Urinary bladder (tissue), 4 donors: ENCODE data around the gene PEPD. TPM values are rescaled to one million over a fixed set of nuclear protein-coding genes. Genes with fewer than 3 reads are reported as not detected.

Experiments
- DNase-seq: peaks from one replicate; pipeline ENCODE4 v3.0.0-alpha.2; 2015; ENCODE audit errors: extremely low spot score
- H3K27ac ChIP-seq: one replicate; pipeline ENCODE4 v1.5.1; 2013; ENCODE audit warnings: low read depth, mild to moderate bottlenecking, moderate library complexity
- H3K36me3 ChIP-seq: one replicate; pipeline ENCODE4 v1.6.1; 2013; ENCODE audit warnings: mild to moderate bottlenecking, moderate library complexity; ENCODE audit not compliant: insufficient read depth
- H3K4me1 ChIP-seq: one replicate; pipeline ENCODE4 v1.6.1; 2013; ENCODE audit warnings: mild to moderate bottlenecking, moderate library complexity; ENCODE audit not compliant: insufficient read depth
- H3K4me3 ChIP-seq: one replicate; pipeline ENCODE4 v1.5.1; 2013; ENCODE audit warnings: low read depth, low read length
- WGBS: extraction: QIAGEN DNeasy Blood & Tissue Kit; methylation state at CpG from one replicate; pipeline ENCODE4 v1.1.7; 2013; 5-methylcytosine and 5-hydroxymethylcytosine counted together
- polyA plus RNA-seq: library from polyadenylated mRNA; stranded (reverse); fragments of 200-250 nt; gene quantifications from one replicate; pipeline ENCODE4 v1.2.3, GENCODE V29; 2013
- total RNA-seq: library from RNA; depleted of rRNA; stranded (reverse); fragments of >200 nt; gene quantifications from one replicate; pipeline ENCODE4 v1.2.3, GENCODE V29; 2014
- donor health status: healthy with polysubstance abuse.
- donor health status: healthy.

Gene PEPD
- total and polyA plus RNA-seq, 2 donors, result 24.2 to 85.0 TPM

- no peak overlapping the region for H3K27ac ChIP-seq
- DNase-seq, result no peak
- 82% methylated on average over 18 of the region's 18 CpGs for WGBS
- no peaks in the 10 kb centered on the region for H3K36me3 ChIP-seq
- H3K4me1 ChIP-seq, result no peaks in the 10 kb centered on the region
- H3K4me3 ChIP-seq, result no peak overlapping the region
Measured at GRCh38 chr19:33402421-33403220, 119.0 kb downstream of the PEPD start.

- 93% methylated on average over 30 of the region's 30 CpGs for WGBS
- no peaks in the 10 kb centered on the region for H3K36me3 ChIP-seq
- DNase-seq, result no peak
- H3K4me1 ChIP-seq, result no peaks in the 10 kb centered on the region
- H3K27ac ChIP-seq, result no peak overlapping the region
- H3K4me3 ChIP-seq, result no peak overlapping the region
Measured at GRCh38 chr19:33401683-33402420, 119.7 kb downstream of the PEPD start.

GRCh38 chr19:33400856-33401682 lies 120.5 kb downstream of the PEPD start:
- no peaks in the 10 kb centered on the region for H3K4me1 ChIP-seq
- DNase-seq, result no peak
- WGBS, result 90% methylated on average over 24 of the region's 24 CpGs
- H3K36me3 ChIP-seq, result no peaks in the 10 kb centered on the region
- H3K4me3 ChIP-seq, result no peak overlapping the region
- H3K27ac ChIP-seq, result no peak overlapping the region

GRCh38 chr19:33399745-33400681 lies 121.6 kb downstream of the PEPD start:
- Histone ChIP-seq H3K27ac (no peak overlapping the region), H3K4me3 (no peak overlapping the region), H3K4me1 (no peaks in the 10 kb centered on the region), H3K36me3 (no peaks in the 10 kb centered on the region)
- DNase-seq, result no peak
- 88% methylated on average over 22 of the region's 22 CpGs for WGBS

GRCh38 chr19:33399081-33399744 lies 122.4 kb downstream of the PEPD start:
- DNase-seq, result no peak
- WGBS, result 94% methylated on average over 28 of the region's 28 CpGs
- Histone ChIP-seq H3K27ac (no peak overlapping the region), H3K36me3 (no peaks in the 10 kb centered on the region), H3K4me3 (no peak overlapping the region), H3K4me1 (no peaks in the 10 kb centered on the region)

GRCh38 chr19:33398361-33399060 lies 123.1 kb downstream of the PEPD start:
- 92% methylated on average over 19 of the region's 19 CpGs for WGBS
- Histone ChIP-seq H3K36me3 (no peaks in the 10 kb centered on the region), H3K27ac (no peak overlapping the region), H3K4me1 (no peaks in the 10 kb centered on the region), H3K4me3 (no peak overlapping the region)
- no peak for DNase-seq

GRCh38 chr19:33397536-33398360 lies 123.8 kb downstream of the PEPD start:
- Histone ChIP-seq H3K27ac (no peak overlapping the region), H3K36me3 (no peaks in the 10 kb centered on the region), H3K4me3 (no peak overlapping the region), H3K4me1 (no peaks in the 10 kb centered on the region)
- no peak for DNase-seq
- WGBS, result 74% methylated on average over 15 of the region's 15 CpGs

GRCh38 chr19:33396701-33397535 lies 124.7 kb downstream of the PEPD start:
- no peaks in the 10 kb centered on the region for H3K4me1 ChIP-seq
- no peak for DNase-seq
- WGBS, result 78% methylated on average over 30 of the region's 30 CpGs

GRCh38 chr19:33395561-33396550 lies 125.7 kb downstream of the PEPD start:
- H3K4me1 ChIP-seq, result no peaks in the 10 kb centered on the region
- H3K36me3 ChIP-seq, result no peaks in the 10 kb centered on the region
- DNase-seq, result no peak
- H3K27ac ChIP-seq, result no peak overlapping the region
- 72% methylated on average over 31 of the region's 31 CpGs for WGBS
- H3K4me3 ChIP-seq, result no peak overlapping the region

More at GRCh38 chr19:33396701-33397535, 124.7 kb downstream of the PEPD start:
- Histone ChIP-seq H3K36me3 (no peaks in the 10 kb centered on the region), H3K4me3 (no peak overlapping the region), H3K27ac (no peak overlapping the region)
